ENCODE results near the gene FOXN4.
A peak's percentile ranks its signal among the peaks of the same experiment; 100 is the strongest.

Gene FOXN4

DNA sequence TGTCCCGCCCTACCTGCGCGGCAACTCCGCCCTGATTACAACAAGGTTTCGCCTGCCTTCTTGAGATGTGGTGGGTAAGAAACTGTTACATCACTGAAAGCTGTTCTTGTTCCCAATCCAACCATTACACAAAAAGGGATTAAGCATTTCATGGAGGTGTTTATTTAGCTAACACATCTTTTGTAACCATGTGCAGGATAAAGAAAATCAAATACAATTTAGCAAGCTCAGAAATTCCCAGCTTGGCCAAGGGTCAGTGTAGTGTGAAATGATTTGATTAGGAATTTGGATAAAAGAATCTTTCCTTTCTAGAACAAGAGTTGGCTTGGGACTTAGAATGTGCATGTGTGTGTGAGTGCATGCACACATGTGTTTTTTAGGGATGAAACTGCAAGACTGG, 6.3 kb downstream of the FOXN4 start:
- TF ChIP-seq ZFX (IDR thresholded peaks at IDR 0.05; ENCODE audit: borderline replicate concordance) = no peak
- TF ChIP-seq, protein P1, sequence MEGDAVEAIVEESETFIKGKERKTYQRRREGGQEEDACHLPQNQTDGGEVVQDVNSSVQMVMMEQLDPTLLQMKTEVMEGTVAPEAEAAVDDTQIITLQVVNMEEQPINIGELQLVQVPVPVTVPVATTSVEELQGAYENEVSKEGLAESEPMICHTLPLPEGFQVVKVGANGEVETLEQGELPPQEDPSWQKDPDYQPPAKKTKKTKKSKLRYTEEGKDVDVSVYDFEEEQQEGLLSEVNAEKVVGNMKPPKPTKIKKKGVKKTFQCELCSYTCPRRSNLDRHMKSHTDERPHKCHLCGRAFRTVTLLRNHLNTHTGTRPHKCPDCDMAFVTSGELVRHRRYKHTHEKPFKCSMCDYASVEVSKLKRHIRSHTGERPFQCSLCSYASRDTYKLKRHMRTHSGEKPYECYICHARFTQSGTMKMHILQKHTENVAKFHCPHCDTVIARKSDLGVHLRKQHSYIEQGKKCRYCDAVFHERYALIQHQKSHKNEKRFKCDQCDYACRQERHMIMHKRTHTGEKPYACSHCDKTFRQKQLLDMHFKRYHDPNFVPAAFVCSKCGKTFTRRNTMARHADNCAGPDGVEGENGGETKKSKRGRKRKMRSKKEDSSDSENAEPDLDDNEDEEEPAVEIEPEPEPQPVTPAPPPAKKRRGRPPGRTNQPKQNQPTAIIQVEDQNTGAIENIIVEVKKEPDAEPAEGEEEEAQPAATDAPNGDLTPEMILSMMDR (IDR thresholded peaks at IDR 0.05) = peak; percentile 40
- no peak overlapping the region for H3K27ac ChIP-seq

DNA sequence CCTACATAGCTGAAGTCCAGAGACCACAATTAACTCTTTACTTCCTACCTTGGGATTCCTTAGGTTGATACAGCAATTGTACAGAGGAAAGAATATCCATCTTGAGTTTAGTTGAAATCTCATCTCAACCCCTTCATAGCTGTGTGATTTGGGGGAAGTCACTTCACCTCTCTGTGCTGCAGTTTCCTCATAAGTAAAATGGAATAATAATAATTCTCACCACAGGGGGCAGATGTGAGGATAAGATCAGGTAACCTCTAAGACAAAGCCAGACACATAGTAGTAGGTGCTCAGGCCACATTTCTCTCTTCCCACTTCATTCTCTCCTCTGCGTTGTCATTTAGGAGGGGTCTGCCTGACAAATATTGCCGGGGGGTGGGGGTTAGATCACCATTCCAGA, 6.7 kb downstream of the FOXN4 start:
- no peak overlapping the region for H3K27ac ChIP-seq
- no peak for TF ChIP-seq ZFX (IDR thresholded peaks at IDR 0.05; ENCODE audit: borderline replicate concordance)
- TF ChIP-seq, protein P1 (IDR thresholded peaks at IDR 0.05) = peak; percentile 70

DNA sequence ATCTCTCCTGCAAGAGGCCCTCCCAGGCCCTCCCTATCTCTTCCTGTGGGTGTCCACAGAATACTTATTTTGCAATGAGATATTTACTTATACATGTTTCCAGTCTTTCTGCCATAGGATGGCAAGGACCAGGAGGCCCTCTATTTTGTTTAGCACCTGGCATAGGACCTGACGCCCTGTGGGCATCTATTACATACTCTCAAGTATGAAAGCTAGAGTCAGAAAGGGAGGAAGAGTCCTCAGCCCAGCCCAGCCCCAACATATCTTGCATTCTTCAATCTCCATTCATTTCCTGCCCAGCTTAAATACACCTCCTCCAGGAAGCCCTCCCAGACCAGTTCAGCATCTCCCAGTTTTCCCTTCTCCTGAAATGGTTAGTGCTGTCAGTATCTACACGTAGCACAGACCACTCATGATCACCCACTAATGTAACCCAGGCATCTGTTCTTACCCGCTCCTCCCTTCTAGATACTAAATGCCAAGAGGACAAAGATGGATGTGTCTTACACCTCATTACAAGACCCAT, 7.4 kb downstream of the FOXN4 start:
- TF ChIP-seq, protein P1 (IDR thresholded peaks at IDR 0.05) = no peak
- no peak for TF ChIP-seq ZFX (IDR thresholded peaks at IDR 0.05; ENCODE audit: borderline replicate concordance)
- no peak overlapping the region for H3K27ac ChIP-seq

DNA sequence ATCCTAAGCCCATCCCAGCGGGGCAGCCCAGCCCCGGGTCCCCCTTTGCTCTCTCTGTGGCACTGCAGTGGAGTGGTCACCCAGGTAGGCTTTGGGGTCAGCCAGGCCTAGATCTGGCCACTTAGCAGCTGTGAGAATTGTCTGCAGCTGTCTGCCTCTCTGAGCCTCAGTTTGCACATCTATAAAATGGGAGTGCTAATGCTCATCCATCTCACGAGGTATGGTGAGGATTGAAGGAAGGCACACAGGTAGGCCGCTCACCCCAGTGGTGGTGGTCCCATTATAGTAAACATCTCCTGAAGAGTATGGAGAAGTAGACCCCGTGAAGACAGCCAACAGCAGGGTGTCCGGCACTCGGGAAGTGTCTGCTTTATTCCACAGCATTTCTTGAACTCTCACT, 9.2 kb downstream of the FOXN4 start:
- no peak overlapping the region for H3K27ac ChIP-seq
- TF ChIP-seq, protein P1 (IDR thresholded peaks at IDR 0.05) = no peak
- TF ChIP-seq ZFX (IDR thresholded peaks at IDR 0.05; ENCODE audit: borderline replicate concordance) = no peak

DNA sequence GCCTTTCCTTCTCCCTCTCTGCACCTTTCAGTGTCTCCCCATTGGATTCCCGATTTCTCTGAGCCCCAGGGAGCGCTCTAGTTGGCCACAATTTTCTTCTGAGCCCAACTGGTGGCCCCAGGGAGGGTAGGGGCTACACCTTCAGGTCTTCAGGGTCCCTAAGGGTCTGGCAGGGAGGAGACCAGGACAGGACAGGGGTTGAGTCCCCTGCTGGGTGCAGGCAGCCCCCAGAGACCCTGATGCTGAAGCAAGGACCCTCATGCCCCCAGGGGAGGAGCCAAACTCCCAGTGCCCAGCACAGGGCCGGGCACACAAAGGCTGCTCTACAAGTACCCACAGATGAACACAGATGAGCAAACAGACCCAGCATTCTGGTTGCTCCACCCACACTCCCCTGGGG, 12.7 kb downstream of the FOXN4 start:
- H3K27ac ChIP-seq = no peak overlapping the region
- no peak for TF ChIP-seq ZFX (IDR thresholded peaks at IDR 0.05; ENCODE audit: borderline replicate concordance)
- TF ChIP-seq, protein P1 (IDR thresholded peaks at IDR 0.05) = no peak

DNA sequence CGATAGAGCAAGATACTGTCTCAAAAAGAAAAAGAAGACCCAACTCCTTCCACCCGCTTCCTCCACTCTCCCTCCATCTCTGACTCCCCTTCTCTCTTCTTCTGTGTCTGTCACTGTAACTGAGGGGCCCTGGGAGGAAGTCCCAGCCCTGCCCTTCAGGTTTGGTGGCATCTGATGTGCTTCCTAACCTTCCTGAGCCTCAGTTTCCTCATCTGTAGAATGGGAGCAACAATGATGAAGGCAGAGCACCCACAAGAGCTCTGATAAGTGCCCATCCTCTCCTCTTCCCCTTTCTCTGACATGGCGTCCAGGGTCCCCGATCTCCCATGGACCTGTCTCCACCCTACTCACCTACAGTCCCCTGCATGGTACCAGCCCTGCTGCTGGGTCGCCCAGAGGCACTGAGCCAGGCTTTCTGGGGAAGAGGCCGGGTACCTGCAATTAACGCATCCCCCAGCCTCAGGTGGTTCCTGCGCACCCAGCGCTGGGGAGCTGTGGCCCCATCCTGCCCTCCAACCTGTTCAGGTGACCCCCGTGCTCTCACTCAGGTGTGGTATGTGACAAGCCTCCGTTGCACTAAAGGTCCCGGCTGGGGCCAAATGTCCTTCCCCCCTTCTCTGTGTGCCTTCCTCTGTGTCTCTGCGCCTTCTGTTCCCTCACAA, 13.2 kb downstream of the FOXN4 start:
- H3K27ac ChIP-seq = no peak overlapping the region
- no peak for TF ChIP-seq ZFX (IDR thresholded peaks at IDR 0.05; ENCODE audit: borderline replicate concordance)
- TF ChIP-seq, protein P1 (IDR thresholded peaks at IDR 0.05) = no peak

DNA sequence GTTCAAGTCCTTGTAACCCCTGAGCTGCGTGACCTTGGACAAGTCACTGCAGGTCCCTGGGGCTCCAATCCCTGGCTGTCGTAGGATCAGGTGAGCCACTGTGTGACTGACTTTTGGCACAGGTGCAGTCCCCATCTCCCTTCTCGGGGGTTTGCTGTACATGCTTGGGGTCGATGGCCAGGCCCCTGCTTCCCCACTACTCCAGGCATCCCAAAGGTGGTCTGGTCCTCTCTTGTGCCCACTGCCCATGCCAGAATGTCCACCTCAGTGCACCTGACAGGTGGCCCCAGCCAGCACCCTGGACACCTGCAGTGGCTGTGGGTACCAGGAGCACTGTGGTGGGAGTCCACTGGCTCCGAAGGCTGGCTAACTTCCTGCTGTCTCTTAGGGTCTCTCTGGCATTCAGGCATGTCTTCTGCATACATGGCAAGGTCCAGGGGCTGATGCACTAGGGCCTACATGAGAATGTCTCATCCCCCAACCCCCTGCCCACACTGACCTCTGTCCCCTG, 14.7 kb downstream of the FOXN4 start:
- no peak overlapping the region for H3K27ac ChIP-seq
- TF ChIP-seq ZFX (IDR thresholded peaks at IDR 0.05; ENCODE audit: borderline replicate concordance) = no peak
- TF ChIP-seq, protein P1 (IDR thresholded peaks at IDR 0.05) = no peak

Measured in 22Rv1 (cell line).